Ectodermal cell (in vitro differentiated cells): ENCODE results near the gene KLB.
"Not testable (repeated sequence)": the region's sequence is repeated elsewhere in the genome, so short reads cannot be mapped to it uniquely, and the experiment has no call there.

Experiments used
- H3K27ac ChIP-seq: 2 replicates; pipeline ENCODE4 v1.7.0; 2013; ENCODE audit warnings: mild to moderate bottlenecking, low read depth, low read length; ENCODE audit not compliant: insufficient read depth, poor library complexity, severe bottlenecking
- H3K27me3 ChIP-seq: 2 replicates; pipeline ENCODE4 v1.7.0; 2013; ENCODE audit warnings: mild to moderate bottlenecking, low read length; ENCODE audit not compliant: insufficient read depth, control insufficient read depth, poor library complexity, severe bottlenecking
- H3K36me3 ChIP-seq: one replicate; pipeline ENCODE4 v1.7.0; 2013; ENCODE audit warnings: low read length; ENCODE audit not compliant: control insufficient read depth, insufficient read depth
- H3K4me1 ChIP-seq: one replicate; pipeline ENCODE4 v1.7.0; 2013; ENCODE audit warnings: low read length; ENCODE audit not compliant: control insufficient read depth, insufficient read depth
- H3K4me3 ChIP-seq: 2 replicates; pipeline ENCODE4 v1.7.0; 2013; ENCODE audit warnings: low read depth, low read length, control low read depth; ENCODE audit not compliant: insufficient read depth
- H3K9me3 ChIP-seq: 2 replicates; pipeline ENCODE4 v1.7.0; 2013; ENCODE audit warnings: mild to moderate bottlenecking, low read length, moderate library complexity; ENCODE audit not compliant: control insufficient read depth
- WGBS, 2 experiments: methylation state at CpG; one replicate each; pipeline ENCODE4 v1.1.7; 2013; ENCODE audit warnings: missing lambda C conversion rate in 2 of 2; 5-methylcytosine and 5-hydroxymethylcytosine counted together

The KLB gene

GRCh38 chr4:39422247-39422646 is 15.5 kb downstream of the KLB start:
- no peaks in the 10 kb centered on the region for H3K4me1 ChIP-seq
- 87 to 100% methylated on average over 1 to 2 of the region's 3 CpGs for WGBS, 2 experiments
- H3K27me3 ChIP-seq = no peaks in the 10 kb centered on the region
- H3K4me3 ChIP-seq = no peak overlapping the region
- no peaks in the 10 kb centered on the region for H3K36me3 ChIP-seq
- H3K9me3 ChIP-seq = no peaks in the 10 kb centered on the region
- H3K27ac ChIP-seq = no peak overlapping the region

- WGBS, 2 experiments = 90 to 93% methylated on average over 1 of the region's 1 CpG
- not testable (repeated sequence) for H3K4me1 ChIP-seq, H3K27me3 ChIP-seq, H3K4me3 ChIP-seq, H3K36me3 ChIP-seq, H3K9me3 ChIP-seq, H3K27ac ChIP-seq
Measured at GRCh38 chr4:39425297-39425696, 18.6 kb downstream of the KLB start.

DNA sequence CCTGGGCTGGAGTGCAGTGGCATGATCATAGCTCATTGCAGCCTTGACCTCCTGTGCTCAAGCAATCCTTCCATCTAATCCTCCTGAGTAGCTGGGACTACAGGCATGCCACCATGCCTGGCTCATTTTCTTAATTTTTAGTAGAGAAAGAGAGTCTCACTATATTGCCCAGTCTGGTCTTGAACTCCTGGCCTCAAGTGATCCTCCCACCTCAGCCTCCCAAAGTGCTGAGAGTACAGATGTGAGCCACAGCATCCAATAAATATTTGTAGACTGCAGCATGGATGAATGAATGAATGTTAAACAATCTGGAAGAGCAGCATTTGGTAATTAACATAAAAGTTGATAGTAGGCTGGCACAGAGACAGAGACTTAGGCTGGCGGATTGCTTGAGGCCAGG is 20.0 kb downstream of the KLB start:
- no peak overlapping the region for H3K27ac ChIP-seq
- no peaks in the 10 kb centered on the region for H3K36me3 ChIP-seq
- H3K9me3 ChIP-seq = no peaks in the 10 kb centered on the region
- H3K27me3 ChIP-seq = no peaks in the 10 kb centered on the region
- WGBS, 2 experiments = 94 to 97% methylated on average over 1 of the region's 1 CpG
- no peaks in the 10 kb centered on the region for H3K4me1 ChIP-seq
- no peak overlapping the region for H3K4me3 ChIP-seq

GRCh38 chr4:39427520-39428114 is 20.9 kb downstream of the KLB start:
- 90 to 93% methylated on average over 10 of the region's 10 CpGs for WGBS, 2 experiments
- no peak overlapping the region for H3K4me3 ChIP-seq
- H3K4me1 ChIP-seq = no peaks in the 10 kb centered on the region
- H3K9me3 ChIP-seq = no peaks in the 10 kb centered on the region
- no peak overlapping the region for H3K27ac ChIP-seq
- no peaks in the 10 kb centered on the region for H3K36me3 ChIP-seq
- H3K27me3 ChIP-seq = no peaks in the 10 kb centered on the region

DNA sequence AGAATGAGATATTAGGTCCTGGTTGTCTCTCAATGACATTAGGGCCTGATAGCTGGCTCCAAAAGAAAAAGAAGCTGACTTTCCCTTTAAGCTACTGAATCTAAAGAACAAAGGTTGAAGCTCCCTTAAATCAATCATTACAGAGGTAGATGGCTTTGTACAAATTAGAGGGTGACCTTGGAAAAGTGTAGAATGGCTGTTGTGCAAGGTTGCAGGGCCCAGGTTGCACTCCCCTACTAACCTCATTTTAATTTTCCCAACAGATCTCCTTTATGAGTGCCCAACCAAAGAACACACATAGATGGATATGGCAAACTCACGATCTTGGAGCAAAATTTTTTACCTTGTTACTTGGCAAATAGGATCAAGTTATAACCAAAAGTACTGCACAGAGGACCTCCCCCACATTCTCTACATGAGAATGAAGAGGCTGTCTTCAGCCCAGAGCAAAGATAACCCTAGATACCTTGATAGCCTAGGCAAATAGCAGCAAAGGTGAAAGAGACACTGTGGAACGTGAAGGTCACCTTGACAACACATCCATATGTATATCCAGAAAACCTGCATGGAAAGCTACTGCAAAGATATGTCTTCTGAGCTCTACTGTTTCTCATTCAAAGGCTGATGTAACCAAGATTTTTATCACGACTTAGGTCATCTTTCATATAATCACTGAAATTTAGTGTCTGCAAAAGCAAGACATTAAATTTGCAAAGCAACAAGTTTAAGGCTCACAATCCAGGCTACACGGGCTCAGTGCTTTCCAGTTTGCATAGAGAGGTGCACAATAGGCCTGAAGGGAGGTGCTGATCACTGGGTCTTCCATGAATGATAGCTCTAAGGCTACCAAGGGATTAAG is 23.0 kb downstream of the KLB start:
- H3K36me3 ChIP-seq = no peaks in the 10 kb centered on the region
- no peak overlapping the region for H3K4me3 ChIP-seq
- H3K27ac ChIP-seq = no peak overlapping the region
- 88 to 92% methylated on average over 4 of the region's 4 CpGs for WGBS, 2 experiments
- H3K9me3 ChIP-seq = no peaks in the 10 kb centered on the region
- no peaks in the 10 kb centered on the region for H3K27me3 ChIP-seq
- H3K4me1 ChIP-seq = no peaks in the 10 kb centered on the region

- no peaks in the 10 kb centered on the region for H3K4me1 ChIP-seq
- no peaks in the 10 kb centered on the region for H3K36me3 ChIP-seq
- no peak overlapping the region for H3K4me3 ChIP-seq
- 95 to 96% methylated on average over 11 of the region's 11 CpGs for WGBS, 2 experiments
- H3K27me3 ChIP-seq = peaks cover 3% of the 10 kb centered on the region
- no peak overlapping the region for H3K27ac ChIP-seq
- no peaks in the 10 kb centered on the region for H3K9me3 ChIP-seq
Measured at GRCh38 chr4:39433878-39434492, 27.3 kb downstream of the KLB start.

- peaks cover 3% of the 10 kb centered on the region for H3K27me3 ChIP-seq
- H3K4me1 ChIP-seq = no peaks in the 10 kb centered on the region
- 73% methylated on average over 7 of the region's 7 CpGs for WGBS, 2 experiments
- no peak overlapping the region for H3K27ac ChIP-seq
- no peaks in the 10 kb centered on the region for H3K36me3 ChIP-seq
- no peak overlapping the region for H3K4me3 ChIP-seq
- no peaks in the 10 kb centered on the region for H3K9me3 ChIP-seq
Measured at GRCh38 chr4:39435659-39436563, 29.2 kb downstream of the KLB start.

DNA sequence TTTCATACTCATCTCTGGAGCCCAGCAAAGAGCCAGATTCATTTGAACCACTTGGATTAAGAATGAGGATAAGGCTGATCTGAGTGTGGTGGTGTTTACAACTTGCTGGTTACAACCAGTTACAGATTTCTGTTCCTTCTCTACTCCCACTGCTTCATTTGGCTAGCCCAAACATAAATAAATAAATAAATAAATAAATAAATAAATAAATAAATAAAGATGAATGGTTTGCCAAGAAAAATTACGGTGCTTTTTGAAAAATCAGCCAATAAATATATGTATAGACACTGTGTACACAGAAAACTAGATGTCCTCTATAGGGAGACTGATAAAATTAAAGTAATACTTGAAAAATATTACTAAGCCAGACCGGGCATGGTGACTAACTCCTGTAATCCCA is 34.9 kb downstream of the KLB start:
- Histone ChIP-seq H3K4me1 (no peaks in the 10 kb centered on the region), H3K9me3 (no peaks in the 10 kb centered on the region), H3K27me3 (no peaks in the 10 kb centered on the region), H3K36me3 (no peaks in the 10 kb centered on the region), H3K27ac (no peak overlapping the region), H3K4me3 (no peak overlapping the region)
- 86 to 94% methylated on average over 1 of the region's 2 CpGs for WGBS, 2 experiments

- Histone ChIP-seq H3K27me3 (no peaks in the 10 kb centered on the region), H3K27ac (no peak overlapping the region), H3K4me3 (no peak overlapping the region), H3K4me1 (no peaks in the 10 kb centered on the region), H3K9me3 (no peaks in the 10 kb centered on the region), H3K36me3 (no peaks in the 10 kb centered on the region)
- WGBS, 2 experiments = 96 to 100% methylated on average over 3 of the region's 4 CpGs
Measured at GRCh38 chr4:39442998-39443397, 36.3 kb downstream of the KLB start.

GRCh38 chr4:39446483-39446841 is 39.7 kb downstream of the KLB start:
- no peaks in the 10 kb centered on the region for H3K4me1 ChIP-seq
- no peaks in the 10 kb centered on the region for H3K27me3 ChIP-seq
- H3K4me3 ChIP-seq = no peak overlapping the region
- no peaks in the 10 kb centered on the region for H3K9me3 ChIP-seq
- no peak overlapping the region for H3K27ac ChIP-seq
- 95% methylated on average over 20 of the region's 20 CpGs for whole genome bisulfite sequencing, 2 experiments
- peaks cover 3% of the 10 kb centered on the region for H3K36me3 ChIP-seq
